IPS-NIHi11 (cell line): ENCODE measurements around the gene HMCN2.

ENCODE experiments used
- DNase-seq: peaks from one replicate; pipeline ENCODE4 v3.0.0; 2012; ENCODE audit warnings: mixed read lengths, low spot score

Gene HMCN2

DNA sequence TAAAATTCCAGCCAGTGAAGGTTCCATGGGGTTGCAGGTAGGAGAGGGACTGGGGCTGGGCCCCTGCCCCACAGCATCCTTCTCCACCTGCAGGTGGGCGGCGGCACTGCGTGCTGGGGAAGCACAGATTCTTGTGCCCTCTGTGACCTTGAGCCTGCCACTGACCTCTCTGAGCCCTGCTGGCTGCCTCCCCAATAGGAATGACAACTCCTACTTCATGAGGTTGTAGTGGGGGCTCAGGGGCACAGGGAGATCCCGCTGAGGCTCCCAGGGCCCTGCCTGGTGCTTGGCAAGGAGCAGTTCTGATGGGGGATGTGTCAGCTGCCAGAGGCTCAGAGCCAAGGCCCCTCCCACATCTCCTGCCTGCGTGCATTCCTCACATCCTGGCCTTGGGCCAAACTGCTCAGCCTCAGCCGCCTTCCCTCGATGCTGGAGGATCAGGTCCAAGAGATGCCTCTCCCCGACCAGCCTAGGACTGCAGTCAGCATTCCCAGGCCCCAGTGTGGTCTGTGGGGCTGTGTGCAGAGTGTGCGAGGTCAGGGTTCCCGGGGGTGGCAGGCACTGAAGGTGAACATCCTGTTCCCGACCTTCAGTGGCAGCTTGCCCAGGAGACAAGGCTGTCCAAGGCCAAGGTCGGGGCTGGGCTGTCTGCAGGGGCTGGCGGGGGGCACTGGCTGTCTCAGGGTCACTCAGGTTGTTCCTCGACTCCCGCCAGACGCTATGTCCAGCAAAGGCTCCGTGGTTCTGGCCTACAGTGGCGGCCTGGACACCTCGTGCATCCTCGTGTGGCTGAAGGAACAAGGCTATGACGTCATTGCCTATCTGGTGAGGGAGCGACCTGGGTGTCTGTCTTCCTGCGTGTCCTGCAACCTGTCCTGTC, 186.2 kb downstream of the HMCN2 start:
- peak; percentile 84 for DNase-seq

DNA sequence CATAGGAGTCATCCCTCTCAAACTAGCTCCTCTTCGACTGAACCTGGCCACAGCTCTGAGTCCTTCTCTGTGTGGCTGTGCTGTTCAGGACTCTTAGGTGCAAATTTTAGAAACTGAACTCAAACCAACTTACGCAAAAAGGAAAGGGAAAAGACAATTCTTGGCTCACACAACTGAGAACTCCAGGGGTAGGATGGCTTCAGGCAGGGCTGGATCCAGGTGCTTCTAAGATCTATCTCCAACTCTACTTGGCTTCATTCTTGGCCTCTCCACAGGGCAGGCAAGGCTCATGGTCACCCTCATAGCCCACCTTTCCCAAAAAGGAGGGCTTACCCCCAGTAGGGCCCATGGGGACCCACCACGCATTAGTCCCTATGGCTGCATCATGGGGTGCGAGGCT, 187.3 kb downstream of the HMCN2 start:
- DNase-seq: no peak

DNA sequence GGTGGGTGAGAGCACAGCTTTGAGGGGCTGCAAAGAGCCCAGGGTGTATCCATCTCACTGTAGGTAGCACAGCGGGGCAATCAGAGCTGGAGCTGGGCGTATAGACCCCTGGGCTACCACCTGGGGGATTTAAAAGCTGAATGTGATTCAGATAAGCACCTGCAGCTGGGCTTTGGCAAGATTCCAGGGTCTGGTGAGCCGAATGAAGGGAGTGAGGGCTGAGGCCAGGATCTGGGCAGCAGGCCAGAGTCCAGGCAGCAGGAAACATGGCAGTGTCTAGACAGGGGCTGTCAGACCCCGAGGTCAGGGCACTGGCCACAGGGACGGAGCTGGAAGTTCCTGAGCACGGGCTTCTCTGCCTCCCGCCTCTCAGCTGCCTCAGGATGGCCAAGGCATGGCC, 187.9 kb downstream of the HMCN2 start:
- DNase-seq: no peak

DNA sequence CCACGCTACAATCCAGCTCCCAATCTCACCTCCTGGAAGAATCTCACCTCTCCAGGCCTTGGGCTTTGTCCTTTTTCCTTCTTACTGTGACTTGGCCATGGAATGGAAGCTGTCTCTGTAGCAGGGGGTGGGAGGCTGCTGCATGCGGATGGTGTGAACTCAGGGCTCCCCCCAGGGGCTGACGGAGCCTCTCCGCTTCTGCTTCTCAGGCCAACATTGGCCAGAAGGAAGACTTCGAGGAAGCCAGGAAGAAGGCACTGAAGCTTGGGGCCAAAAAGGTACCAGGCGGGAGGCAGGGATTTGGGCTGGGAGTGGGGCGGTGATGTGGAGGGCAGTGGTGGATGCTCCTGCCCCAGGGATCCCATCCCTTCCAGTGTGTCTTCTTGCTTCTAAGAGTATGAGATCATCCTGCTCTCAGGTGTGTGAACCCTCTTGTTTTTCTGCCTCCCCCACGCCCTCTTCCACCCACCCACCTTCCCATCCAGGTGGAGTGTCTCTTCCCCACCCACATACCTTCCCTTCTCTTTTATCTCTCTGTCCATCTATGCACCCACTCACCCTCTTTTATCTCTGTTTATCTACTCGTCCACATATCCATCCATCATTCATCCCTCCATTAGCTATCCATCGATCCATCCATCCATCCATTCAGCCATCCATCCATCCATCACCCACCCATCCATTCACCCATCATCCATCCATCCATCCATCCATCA, 188.7 kb downstream of the HMCN2 start:
- DNase-seq: no peak

DNA sequence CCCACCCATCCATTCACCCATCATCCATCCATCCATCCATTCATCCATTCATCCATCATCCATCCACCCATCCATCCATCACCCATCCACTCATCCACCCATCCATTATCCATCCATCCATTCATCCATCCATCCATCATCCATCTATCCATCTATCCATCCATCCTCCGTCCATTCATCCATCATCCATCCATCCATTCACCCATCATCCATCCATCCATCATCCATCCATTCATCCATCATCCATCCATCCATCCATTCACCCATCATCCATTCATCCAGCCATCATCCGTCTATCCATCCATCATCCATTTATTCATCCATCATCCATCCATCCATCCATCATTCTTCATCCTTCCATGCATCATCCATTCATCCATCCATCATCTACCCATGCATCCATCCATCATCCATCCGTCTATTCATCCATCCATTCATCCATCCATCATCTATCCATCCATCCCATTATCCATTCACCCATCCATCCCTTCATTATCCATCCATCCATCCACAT, 189.3 kb downstream of the HMCN2 start:
- no peak for DNase-seq

DNA sequence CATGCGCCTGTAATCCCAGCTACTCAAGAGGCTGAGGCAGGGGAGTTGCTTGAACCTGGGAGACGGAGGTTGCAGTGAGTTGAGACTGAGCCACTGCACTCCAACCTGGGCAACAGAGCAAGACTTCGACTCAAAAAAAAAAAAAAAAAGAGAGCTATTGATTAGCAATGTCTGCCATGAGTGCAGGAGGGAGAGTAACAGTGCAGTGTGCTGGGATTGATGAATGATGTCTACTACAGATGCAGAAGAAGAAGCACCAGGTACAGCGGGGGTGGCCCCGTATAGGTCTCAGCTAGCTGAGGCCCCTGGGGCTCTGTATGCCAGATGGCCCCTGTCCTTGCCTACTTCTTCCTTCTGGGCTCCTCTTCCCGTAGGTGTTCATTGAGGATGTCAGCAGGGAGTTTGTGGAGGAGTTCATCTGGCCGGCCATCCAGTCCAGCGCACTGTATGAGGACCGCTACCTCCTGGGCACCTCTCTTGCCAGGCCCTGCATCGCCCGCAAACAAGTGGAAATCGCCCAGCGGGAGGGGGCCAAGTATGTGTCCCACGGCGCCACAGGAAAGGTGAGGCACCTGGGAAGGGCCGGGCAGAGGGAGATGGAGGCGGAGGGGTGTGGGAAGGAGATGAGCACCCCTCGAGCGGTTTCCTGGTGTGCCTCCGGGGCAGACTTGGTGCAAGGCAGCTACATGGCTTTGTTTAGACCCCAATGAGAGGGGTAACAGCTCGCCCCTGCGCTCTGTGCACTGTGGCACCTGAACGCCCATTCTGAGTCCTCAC, 192.7 kb downstream of the HMCN2 start:
- no peak for DNase-seq

DNA sequence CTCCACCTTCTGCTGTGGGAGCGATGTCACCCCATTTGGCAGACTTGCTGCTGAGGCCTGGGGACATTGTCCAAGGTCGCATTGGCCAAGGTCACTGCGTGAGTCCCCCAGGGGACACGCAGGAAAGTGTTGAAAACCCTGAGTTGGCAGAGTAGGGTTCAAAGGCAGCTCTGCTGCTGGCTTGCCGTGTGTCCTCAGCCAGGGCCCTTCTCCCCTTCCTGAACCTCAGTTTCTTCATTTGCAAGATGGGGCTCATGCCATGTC, 193.2 kb downstream of the HMCN2 start:
- no peak for DNase-seq

DNA sequence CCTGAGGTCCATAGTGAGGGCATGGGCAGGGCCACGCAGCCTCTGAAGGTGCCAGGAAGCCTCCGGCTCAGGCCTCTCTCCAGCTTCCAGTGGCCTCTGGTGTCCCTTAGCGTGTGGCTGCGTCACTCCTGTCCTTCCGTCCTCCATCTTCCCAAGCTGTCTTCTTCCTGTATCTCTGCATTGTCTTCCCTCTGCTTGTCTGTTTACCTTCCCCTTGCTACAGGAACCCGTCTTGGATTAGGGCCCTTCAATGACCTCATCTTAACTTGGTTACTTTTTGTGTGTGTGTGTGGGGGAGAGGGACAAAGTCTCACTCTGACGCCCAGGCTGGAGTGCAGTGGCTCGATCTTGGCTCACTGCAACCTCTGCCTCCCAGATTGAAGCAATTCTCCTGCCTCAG, 193.6 kb downstream of the HMCN2 start:
- no peak for DNase-seq

DNA sequence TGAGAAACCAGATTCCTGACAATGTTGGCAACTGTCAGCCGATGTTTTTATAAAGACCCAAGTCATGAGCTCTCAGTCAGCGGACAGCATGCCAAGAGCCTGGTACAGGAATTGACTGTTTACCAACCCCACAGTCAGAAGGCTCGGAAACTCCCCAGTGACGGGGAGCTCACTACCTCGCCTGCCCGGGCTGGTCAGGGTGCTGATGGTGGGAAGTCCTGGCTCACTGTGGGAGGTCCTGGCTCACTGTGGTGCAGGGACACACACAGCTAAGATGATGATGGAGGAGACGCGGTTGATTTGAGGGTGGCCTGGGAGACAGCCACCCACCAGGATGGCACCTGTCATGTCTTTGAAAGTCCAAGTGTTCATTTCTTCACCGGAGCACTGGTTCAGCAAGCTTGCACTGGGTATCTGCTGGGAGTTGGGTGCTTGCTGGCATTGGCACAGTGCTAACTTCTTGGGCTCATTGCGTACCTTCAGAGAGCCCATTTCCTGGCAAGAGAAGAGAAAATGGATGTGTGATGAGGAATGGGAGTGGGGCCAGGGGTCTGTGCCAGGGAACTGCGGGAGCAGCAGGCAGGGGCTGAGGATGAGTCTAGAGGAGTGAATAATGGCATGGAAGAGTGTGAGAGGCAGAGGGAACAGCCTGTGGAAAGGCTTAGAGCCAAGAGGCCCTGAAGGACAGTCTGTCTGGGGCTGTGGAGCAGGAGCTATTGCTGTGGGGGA, 194.5 kb downstream of the HMCN2 start:
- no peak for DNase-seq

DNA sequence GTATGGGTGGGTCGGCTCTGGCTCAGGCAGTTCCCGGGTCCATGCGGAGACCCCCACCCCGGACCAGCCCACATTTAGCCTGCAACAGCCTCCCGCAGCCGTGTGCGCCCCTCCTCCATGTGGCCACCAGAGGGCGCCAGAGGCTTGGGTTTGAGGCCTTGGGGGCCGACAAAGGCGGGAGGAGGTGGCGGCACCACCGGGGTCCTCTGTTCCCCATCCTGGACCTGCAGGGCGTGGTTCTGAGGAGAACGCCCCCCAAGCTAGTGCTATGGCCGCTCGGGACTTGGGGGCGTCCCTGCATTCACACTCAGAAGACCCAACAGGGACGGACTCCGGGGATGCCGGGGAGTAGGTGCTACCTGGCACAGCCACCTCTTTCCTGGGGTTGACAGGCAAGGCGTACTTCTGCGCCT, 195.7 kb downstream of the HMCN2 start:
- peak; percentile 91 for DNase-seq

DNA sequence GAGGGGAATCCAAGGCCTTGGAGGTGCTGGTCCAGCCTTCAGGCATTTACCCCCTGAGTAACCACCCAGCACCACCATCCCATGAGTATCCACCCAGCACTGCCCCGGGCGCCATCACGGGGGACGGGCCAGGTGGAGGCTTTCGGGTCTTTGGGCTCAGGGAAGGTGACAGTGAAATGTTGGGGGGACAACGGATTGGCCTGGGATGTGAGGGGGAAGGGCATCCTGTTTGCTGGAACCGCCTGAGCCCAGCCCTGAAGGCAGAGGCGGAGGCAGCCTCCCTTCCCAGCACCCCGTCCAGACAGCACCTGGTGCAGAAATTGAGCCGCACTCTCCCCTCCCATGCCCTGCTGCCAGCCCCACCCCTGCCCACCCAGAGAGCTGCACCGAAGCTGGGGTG, 196.2 kb downstream of the HMCN2 start:
- no peak for DNase-seq

DNA sequence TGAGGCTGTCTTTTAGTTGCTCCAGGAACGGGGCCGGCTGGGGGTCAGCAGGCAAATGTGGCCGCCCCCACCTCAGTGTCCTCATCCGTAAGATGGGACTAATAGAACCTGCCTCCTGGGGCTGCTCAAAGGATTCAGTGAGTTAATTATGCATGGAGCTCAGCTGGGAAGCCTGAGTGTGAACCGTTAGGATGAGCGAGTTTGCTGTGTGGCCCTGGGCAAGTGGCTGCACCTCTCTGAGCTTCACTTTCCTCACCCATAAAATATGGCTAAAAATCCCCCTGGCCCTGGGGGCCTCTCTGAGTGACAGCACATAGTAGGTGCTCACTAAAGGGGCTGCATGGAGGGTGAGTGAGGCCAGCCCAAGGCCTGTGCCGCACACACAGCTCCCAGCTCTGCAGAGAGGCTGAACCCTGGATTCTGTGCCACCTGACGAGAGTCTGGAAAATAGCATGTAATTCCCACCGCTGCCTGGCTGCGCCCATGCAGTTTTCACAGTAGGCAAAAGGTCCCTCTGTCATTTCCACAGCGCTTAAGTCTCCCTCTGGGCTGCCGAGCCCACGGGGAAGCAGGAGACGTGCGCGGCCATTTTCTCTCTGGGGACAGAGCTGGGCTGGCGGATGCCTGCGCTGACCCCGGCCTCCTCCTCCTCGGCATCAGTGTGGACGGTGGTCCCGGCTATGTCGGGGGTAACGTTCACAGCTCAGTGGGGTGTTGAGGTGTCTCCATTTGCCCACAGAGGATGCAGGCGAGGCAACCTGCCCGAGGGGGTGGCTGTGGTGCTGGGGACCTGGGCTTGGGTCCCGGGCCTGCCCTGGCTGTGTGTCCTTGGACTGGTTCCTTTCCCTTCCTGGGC, 197.4 kb downstream of the HMCN2 start:
- no peak for DNase-seq

DNA sequence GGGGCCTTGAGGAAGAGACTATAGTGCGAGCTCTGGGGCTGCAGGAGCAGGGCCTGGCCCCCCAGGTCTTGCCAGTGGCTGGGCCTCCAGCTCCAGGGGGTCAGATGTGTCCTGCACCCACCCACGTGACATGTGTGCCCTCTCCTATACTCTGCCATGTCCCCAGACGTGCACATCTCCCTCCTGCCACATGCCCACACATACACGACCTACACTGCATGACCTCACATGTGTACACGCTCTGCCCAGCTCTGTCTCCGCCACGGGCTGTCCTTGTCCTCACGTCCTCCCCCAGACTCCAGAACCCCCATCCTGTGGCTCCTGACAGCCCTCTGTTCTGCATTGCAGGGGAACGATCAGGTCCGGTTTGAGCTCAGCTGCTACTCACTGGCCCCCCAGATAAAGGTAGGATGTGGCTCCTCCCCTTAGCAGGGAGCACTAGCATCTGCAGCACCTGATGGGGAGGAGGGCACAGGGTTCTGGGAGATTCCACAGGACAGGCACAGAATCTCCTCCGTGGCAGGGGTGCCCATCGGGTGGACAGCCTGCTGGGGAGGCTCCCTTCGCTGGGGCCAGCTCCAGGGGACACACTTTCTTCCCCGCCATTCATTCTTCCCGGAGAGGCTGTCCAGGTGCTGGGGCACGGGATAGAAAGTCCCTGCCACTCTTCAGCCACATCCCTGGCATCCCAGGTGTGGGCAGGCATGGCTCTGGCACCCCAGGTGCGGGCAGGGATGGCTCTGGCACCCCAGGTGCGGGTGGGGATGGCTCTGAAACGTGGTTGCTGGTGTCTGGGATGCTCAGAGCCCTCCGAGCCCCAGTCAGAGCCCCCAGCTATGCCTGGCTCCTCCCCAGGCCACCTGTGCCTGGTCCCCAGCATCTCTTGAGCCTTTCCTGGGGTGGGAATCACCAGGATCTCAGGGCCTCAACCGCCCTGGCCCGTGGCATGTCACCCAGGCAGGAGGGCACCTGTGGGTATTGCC, 198.5 kb downstream of the HMCN2 start:
- no peak for DNase-seq

DNA sequence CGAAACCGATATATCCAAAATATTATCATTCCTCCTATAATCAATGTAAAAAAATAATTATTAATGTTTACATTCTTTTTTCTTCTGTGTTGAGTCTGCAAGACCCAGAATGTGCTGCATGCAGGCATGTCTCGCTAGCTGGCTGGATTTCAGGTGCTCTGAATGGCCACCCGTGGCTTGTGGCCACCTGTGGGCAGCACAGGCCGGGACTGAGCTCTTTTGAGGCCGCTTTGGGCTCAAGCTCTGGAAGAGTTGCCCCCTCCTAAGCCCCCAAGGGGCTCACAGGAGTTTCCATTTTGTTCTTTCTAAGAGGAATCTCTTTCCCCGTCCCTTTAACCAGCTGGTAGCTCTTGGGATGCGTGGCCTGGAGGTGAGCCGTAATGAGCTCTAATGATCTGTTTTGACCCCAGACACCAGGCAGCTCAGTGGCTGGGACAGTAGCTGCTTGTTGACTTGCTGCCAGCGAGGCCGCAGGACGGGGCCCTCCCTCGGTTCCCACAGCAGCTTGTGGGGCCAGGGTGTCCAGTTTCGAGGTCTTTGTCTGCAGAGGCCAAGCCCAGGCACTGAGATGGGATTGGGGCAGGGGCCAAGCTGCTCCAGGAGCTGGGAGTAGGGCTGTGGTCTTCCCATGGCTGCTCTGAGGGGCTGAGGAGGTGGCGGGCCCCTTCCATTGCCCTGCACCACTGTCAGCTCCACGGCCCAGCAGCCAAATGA, 200.0 kb downstream of the HMCN2 start:
- peak; percentile 41 for DNase-seq

DNA sequence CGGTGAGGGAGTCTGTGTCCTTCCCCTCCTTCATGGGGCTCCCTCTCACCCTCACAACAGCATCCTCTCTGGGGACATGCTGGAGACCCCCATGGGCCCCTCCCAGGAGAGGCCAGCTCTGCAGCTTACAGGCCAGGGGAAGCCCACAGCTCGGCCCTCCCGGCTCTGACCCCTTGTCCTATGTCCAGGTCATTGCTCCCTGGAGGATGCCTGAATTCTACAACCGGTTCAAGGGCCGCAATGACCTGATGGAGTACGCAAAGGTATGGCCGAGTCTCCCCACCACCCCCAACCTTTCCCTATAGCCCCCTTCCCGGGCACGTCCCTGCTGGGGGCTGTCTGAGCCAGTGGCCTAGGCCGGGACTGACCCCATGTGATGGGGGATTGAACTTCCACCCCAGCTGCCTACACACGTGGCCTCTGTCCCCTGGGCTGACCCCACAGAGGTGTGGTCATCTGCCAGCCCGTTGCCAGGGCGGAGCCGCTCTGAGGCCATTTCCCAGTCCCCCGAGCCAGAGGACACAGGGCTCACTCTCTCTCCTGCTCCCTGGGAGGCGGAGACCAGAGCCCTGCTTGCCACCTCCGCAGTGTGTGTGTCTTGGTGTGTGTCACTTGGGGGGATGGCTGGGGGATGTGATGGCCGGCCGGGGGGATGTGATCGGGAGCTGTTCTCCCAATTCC, 201.1 kb downstream of the HMCN2 start:
- no peak for DNase-seq

DNA sequence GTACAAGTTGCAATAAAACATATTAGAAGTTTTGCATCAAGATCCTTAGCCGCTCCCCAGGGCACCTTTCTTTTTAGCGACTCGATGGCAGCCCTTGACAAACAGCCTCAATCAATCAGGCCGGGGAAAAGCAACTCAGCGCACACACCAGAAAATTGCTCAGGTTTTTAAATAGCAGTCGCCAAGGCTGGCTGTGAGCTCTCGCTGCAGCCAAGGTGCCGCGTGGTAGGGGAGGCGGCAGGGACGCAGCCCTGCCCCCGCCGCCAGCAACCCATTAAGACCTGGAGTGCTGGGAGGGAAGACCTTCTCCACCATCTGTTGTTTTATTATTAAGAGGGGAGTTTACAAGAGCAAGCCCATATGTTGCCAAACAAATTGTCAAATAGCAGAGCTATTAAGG, 201.8 kb downstream of the HMCN2 start:
- no peak for DNase-seq

DNA sequence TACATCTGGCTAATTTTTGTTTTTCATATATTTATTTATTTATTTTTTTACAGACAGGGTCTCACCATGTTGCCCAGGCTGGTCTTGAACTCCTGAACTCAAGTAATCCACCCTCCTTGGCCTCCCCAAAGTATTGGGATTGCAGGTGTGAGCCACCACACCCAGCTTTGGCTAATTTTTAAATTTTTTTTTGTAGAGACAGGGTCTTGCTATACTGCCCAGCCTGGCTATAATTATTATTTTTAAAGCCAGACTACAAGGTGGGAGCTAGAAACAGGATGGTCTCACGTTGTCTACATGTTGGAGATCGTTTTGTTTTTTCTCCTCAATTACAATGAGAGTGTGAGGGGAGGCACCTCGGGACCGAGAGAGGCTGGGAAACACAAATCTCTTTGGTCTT, 203.0 kb downstream of the HMCN2 start:
- DNase-seq: no peak

DNA sequence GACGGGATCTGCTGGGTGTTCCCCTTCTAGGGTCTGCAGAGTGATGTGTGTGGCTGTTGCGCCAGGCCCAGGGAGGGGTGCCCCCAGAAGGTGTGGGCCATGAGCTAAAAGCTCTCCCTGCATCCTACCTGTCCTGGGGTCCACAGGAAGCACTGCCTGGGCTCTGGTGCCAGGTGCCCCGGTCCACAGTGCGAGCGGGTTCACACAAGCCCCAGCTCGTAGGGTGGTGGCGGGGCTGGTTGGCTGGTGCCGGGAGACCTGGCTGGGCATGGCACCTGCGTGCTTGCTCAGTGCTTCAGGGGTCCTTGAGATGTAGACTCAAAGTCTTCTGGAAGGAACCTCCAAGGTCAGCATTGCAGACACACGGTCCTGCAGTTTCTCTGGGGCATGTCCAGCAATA, 204.7 kb downstream of the HMCN2 start:
- DNase-seq: no peak

DNA sequence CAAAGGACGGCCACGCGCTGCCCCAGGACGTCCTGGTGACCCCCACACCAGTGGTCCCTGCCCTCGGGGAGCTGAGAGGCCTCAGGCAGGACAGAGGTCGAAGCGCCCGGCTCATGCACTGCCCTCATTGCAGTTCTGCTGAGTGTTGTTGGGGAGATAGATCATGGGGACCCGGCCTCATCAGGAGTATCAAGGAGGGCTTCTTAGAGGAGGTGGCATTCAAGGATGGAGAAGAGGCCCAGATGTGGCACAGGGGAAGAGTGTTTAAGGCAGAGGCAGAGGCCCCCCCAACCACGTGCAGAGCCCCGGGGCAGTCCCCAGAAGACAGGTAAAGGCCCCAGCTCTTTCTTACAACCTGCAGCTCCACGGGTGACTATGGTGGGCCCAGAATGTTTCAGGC, 205.4 kb downstream of the HMCN2 start:
- DNase-seq: no peak
